ENCODE results near the gene BIRC2. TPM values are rescaled to one million over a fixed set of nuclear protein-coding genes. Genes with fewer than 3 reads are reported as not detected.

BIRC2 gene
- total and polyA plus RNA-seq, 2 of the 4 experiments (the other 2 are of a cell fraction) = 48.0 to 204 TPM

DNA sequence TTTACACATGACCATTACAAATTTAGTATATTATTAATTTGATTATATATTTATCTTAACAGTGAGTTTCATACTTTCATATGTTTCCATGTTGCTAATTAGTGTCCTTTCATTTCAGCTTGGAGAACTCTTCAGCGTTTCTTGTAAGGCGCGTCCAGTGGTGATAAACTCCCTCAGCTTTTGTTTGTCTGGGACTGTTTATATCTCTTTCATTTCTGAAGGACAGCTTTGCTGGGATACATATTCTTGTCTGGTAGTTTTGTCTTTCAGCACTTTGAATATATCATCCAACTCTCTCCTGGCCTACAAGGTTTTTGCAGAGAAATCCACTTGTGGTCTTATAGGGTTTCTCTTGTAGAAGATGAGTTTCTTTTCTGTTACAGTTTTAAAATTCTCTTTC lies 12.4 kb downstream of the BIRC2 start:
- Histone ChIP-seq H3K79me1 (ENCODE audit: low read depth in 1 of 2, low read length in 2 of 2) (peaks cover 21 to 32% of the 10 kb centered on the region in 2 experiments), H2BK120ac (ENCODE audit: low read depth, low read length) (no peak overlapping the region), H2BK15ac (ENCODE audit: low read depth, low read length) (no peak overlapping the region), H3K56ac (ENCODE audit: extremely low read depth, insufficient read depth, low read length) (no peak overlapping the region), H3K4me2 (ENCODE audit: low read depth, low read length) (no peak overlapping the region), H3K4me1 (ENCODE audit: control insufficient read depth, insufficient read depth, low read length) (peaks cover 6% of the 10 kb centered on the region), H3K9ac (ENCODE audit: low read depth, low read length) (no peak overlapping the region), H2AFZ (replicated peaks; ENCODE audit: low read length, poor library complexity) (no peak overlapping the region), H4K5ac (ENCODE audit: low read depth, low read length) (no peak overlapping the region), H2AK9ac (replicated peaks; ENCODE audit: low read depth, low read length, poor library complexity) (no peak overlapping the region), H4K20me1 (ENCODE audit: insufficient read depth, low read length) (peaks cover 19% of the 10 kb centered on the region), H3K4me3 (ENCODE audit: insufficient read depth, low read depth, low read length) (no peak overlapping the region), H3K9me1 (ENCODE audit: insufficient read depth, low read length) (peaks cover 9% of the 10 kb centered on the region), H3K27me3 (ENCODE audit: control insufficient read depth, insufficient read depth, low read length) (no peaks in the 10 kb centered on the region), H2AK5ac (ENCODE audit: low read depth, low read length) (no peak overlapping the region), H3K4ac (ENCODE audit: low read depth, low read length) (no peak overlapping the region), H3K36me3 (ENCODE audit: control insufficient read depth, insufficient read depth, low read length) (peaks cover 26% of the 10 kb centered on the region), H4K91ac (ENCODE audit: insufficient read depth, low read depth, low read length) (no peak overlapping the region), H2BK20ac (ENCODE audit: low read depth, low read length) (no peak overlapping the region), H3K9me3 (ENCODE audit: control insufficient read depth, insufficient read depth, low read length) (0 out of 2 replicates have a peak, but pooled peaks cover 2% of the 10 kb centered on the region), H3K23ac (ENCODE audit: low read depth, low read length) (no peak overlapping the region), H3K14ac (replicated peaks; ENCODE audit: low read depth, low read length) (no peak overlapping the region), H2BK5ac (ENCODE audit: low read depth, low read length, poor library complexity, severe bottlenecking) (no peak overlapping the region), H3K18ac (ENCODE audit: low read depth, low read length) (no peak overlapping the region), H4K8ac (ENCODE audit: low read depth in 2 of 2, low read length in 2 of 2) (no peak overlapping the region), H3K27ac (ENCODE audit: insufficient read depth, low read length) (no peak overlapping the region)
- TF ChIP-seq SMC3 (IDR thresholded peaks at IDR 0.05; ENCODE audit: low read depth, low read length) (no peak), CEBPB (IDR thresholded peaks at IDR 0.05; ENCODE audit: low read depth, low read length) (no peak), MAZ (IDR thresholded peaks at IDR 0.05; ENCODE audit: borderline replicate concordance, low read depth, low read length) (no peak), CHD1 (IDR thresholded peaks at IDR 0.05; ENCODE audit: low read depth, low read length) (no peak)
- TF ChIP-seq, protein P1, sequence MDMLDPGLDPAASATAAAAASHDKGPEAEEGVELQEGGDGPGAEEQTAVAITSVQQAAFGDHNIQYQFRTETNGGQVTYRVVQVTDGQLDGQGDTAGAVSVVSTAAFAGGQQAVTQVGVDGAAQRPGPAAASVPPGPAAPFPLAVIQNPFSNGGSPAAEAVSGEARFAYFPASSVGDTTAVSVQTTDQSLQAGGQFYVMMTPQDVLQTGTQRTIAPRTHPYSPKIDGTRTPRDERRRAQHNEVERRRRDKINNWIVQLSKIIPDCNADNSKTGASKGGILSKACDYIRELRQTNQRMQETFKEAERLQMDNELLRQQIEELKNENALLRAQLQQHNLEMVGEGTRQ (IDR thresholded peaks at IDR 0.05; ENCODE audit: low read depth, low read length) = no peak
- dilution Hi-C loops (cut with HindIII; ENCODE audit: low sequenced_read_pairs, unreplicated experiment) (no loop called here), in situ Hi-C loops (cut with MboI; ENCODE audit: low sequenced_read_pairs) (no loop called here), intact Hi-C loops (cut with micrococcal nuclease) (loop anchor here (10.0 kb wide), 1 partner anchor 45 kb away; no protein-coding TSS in a partner anchor)
- BruUV-seq (replicated peaks) = no TSS peak
- POLR2A ChIA-PET (ENCODE audit: unreplicated experiment) = no interaction called here
- CTCF ChIA-PET = no interaction called here
- ATAC-seq (ENCODE audit: low read depth) (no peak), DNase-seq (no peak)
- no CpG with 5 or more reads among the region's 3 CpGs for WGBS, 2 experiments (ENCODE audit: extremely low coverage in 2 of 2, insufficient read length in 1 of 2)
